ENCODE measurements around the gene SSBP3.
"Not testable (repeated sequence)": the region's sequence is repeated elsewhere in the genome, so short reads cannot be mapped to it uniquely, and the experiment has no call there.

The SSBP3 gene

DNA sequence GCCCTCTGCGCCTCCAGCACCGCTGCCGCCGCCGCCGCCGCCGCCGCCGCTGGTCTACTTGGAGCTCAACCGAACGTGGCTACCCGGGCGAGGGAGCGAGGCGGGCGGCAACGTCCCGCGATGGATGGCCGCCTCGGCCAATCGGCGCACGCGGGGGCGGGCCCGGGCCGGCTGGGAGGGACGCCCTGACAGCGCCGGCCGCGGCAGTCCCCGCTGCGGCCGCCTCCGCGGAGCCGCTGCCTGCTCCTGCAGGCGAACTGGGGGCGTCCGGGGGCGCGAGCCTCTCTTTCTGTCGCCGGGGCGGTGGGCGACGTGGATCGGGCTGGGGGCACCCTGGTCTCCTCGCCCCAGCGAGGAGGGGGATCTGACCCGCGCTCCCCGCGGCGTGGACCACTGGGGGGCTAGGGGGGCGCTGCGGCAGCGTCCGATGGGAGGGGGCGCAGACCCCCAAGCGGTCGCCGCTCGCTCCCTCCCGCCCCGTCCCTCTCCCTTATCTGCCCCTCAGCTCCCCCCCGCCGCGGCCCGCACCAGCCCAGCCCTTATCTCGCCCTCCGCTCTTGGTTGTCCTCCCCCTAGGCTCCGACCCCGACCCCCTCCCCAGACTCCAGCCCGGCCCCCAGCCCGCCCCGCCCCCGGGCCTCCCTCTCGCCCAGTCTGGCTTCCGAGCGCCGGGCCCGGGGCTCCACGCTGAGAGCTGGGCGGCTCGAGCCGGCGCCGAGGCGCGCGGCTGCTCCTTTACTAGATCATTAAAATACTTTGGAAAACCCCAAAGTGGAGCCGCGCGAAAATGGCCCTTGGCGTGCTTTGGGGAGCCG is at the start of gene SSBP3:
Gene SSBP3 (minus strand): TSS at position 56 of the 815 bp plus-strand sequence.
- DNase-seq (ENCODE audit: low read depth, low spot score), result peak; percentile 82

GRCh38 chr1:54453509-54453908 is 47.3 kb upstream of the SSBP3 start:
- DNase-seq (ENCODE audit: low read depth, low spot score), result no peak

DNA sequence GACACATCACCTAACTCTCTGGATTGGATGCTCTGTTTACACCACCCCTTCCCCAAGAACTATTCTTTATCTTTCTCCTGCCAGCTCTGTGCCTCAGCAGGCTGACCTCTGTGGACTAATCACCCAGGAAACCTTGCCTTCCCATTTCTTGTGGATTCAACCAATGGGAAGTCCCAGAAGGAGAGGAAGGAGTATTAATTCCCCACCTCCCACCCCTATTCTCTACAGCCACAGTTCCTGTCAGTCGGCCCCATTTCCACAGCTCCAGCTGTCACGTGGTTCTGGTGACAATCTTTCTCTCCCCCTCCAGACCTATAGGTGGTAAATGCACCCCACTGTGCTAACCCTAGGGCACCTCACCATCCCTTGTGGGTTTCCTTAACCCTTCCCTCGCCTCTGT is 46.8 kb upstream of the SSBP3 start:
- DNase-seq (ENCODE audit: low read depth, low spot score), result no peak

DNA sequence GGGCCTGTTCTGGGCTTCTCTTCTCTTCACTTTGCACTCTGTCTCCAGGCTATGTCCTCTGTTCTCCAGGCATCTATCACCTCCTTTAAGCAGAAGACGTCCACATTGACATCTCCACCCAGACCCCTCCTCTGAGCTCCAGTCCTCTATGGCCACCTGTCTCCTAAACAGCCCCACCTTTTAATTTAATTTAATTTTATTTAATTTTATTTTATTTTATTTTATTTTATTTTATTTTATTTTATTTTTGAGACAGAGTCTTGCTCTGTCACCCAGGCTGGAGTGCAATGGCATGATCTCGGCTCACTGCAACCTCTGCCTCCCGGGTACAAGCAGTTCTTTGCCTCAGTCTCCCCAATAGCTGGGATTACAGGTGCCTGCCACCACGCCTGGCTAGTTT is 43.2 kb upstream of the SSBP3 start:
- DNase-seq (ENCODE audit: low read depth, low spot score), result not testable (repeated sequence)

GRCh38 chr1:54448801-54449200 is 42.6 kb upstream of the SSBP3 start:
- DNase-seq (ENCODE audit: low read depth, low spot score), result not testable (repeated sequence)

DNA sequence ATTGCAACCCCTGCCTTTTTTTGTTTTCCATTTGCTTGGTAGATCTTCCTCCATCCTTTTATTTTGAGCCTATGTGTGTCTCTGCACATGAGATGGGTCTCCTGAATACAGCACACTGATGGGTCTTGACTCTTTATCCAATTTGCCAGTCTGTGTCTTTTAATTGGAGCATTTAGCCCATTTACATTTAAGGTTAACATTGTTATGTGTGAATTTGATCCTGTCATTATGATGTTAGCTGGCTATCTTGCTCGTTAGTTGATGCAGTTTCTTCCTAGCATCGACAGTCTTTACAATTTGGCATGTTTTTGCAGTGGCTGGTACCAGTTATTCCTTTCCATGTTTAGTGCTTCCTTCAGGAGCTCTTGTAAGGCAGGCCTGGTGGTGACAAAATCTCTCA is 40.9 kb upstream of the SSBP3 start:
- DNase-seq (ENCODE audit: low read depth, low spot score), result not testable (repeated sequence)

DNA sequence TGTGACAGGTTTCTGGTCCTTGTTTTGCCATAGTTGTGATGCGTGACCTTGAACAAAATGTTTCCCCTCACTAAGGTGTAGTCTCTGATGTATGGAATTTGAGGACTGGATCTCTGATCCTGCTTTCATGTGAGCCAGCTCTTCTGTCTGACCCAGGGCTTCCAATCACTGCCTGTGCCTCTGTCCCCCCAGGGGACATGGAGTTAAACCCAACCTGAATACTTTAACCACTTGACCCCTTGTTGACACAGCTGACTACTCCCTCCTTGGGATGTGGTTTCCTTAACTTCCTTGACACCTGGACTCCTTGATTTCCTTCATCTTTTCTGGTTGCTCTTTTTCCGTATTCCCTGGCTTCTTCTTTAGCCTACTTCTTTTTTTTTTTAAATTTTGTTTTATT is 36.0 kb upstream of the SSBP3 start:
- no peak for DNase-seq (ENCODE audit: low read depth, low spot score)

GRCh38 chr1:54439550-54440223 is 33.5 kb upstream of the SSBP3 start:
- DNase-seq (ENCODE audit: low read depth, low spot score), result no peak

DNA sequence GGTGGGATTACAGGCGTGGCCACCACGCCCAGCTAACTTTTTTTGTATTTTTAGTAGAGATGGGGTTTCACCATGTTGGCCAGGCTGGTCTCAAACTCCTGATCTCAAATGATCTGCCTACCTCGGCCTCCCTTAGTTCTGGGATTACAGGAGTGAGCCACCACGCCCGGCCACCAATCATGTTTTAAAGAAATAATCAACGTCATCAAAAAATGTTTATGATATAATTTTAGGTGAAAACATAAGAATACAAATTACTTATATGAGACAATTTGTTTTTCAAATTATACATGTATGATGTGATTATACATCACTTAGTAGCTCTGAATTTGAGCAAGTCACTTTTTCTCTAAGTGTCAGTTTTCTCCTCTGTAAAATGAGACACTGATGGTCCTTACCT is 31.6 kb upstream of the SSBP3 start:
- no peak for DNase-seq (ENCODE audit: low read depth, low spot score)

- no peak for DNase-seq (ENCODE audit: low read depth, low spot score)
Measured at GRCh38 chr1:54436826-54437225, 30.6 kb upstream of the SSBP3 start.

DNA sequence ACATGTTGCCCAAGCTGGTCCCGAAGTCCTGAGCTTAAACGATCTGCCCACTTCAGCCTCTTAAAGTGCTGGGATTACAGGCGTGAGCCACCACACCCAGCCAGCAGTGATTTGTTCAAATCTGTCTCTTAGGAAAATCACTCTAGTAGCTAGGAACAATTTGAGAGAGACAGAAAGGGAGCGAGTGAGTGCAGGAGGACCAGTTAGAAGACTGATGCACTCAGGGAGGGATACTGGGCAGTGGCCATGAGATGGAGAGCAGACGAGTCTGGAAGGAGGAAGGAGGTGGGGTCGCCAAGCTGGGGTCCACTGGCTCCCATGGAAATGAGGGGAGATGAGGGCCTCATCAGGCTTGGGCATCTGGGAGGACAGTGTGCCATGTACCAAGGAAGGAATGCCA is 23.6 kb upstream of the SSBP3 start:
- DNase-seq (ENCODE audit: low read depth, low spot score), result no peak

- no peak for DNase-seq (ENCODE audit: low read depth, low spot score)
Measured at GRCh38 chr1:54428837-54429518, 22.8 kb upstream of the SSBP3 start.

GRCh38 chr1:54425152-54425584 is 19.0 kb upstream of the SSBP3 start:
- DNase-seq (ENCODE audit: low read depth, low spot score), result no peak

DNA sequence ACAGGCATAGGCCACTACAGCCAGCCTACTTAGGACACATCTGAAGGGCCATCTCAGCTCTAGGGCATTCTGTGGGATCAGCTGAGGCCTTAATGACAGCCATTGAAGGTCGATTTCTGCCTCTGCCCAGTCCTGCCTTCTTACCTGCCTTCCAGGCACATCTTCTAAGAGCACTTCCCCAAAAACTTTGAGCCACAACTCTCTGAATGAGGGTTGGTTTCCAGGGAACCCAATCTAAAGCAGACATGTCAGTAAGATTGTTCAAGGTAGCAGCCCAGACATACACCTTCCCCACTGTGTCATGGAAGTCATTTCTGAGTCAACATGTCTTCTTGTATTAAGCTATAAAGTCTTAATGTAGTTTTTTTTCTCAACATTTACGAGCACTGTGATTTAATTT is 18.2 kb upstream of the SSBP3 start:
- DNase-seq (ENCODE audit: low read depth, low spot score), result no peak

- no peak for DNase-seq (ENCODE audit: low read depth, low spot score)
Measured at GRCh38 chr1:54421101-54421504, 14.9 kb upstream of the SSBP3 start.

- not testable (repeated sequence) for DNase-seq (ENCODE audit: low read depth, low spot score)
Measured at GRCh38 chr1:54418598-54418997, 12.4 kb upstream of the SSBP3 start.

DNA sequence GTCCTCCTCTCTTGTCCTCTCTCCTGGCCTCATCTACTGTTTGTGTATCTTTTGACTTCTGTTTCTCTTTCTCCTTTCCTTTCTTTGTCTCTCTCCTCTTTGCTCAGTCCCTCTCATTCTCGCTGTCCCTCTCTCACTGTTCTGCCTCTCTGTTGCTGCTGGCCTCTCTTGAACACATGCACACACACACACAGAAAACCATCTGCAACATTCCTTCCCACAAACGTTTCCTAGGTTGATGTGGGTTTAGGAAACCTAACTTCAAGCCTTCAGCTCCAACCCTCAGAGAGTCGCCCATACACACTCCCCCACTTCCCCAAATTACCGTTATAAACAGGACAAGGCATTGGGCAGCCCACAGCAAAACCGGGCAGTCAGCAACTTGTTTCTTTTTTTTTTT is 10.9 kb upstream of the SSBP3 start:
- no peak for DNase-seq (ENCODE audit: low read depth, low spot score)

- DNase-seq (ENCODE audit: low read depth, low spot score), result no peak
Measured at GRCh38 chr1:54416435-54416834, 10.2 kb upstream of the SSBP3 start.

DNA sequence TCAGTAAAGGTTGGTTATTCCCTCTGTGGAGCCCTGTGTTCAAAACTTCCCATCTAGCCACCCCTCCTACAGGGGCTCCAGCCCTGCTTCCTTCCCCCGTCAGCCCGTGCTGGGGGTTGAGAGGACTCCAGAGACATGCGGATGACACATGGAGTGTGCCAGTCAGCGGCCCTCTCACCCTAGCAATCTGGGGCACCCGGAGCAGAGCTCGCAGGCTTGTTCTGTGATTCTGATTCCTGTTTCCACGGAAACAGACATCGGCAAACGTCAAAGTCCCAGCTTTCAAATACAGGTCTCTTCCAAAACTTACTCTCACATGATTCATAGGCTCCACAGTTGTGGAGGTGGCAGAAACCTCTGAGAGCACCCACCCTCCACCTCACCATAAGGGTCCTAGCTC is 9.8 kb upstream of the SSBP3 start:
- no peak for DNase-seq (ENCODE audit: low read depth, low spot score)

DNA sequence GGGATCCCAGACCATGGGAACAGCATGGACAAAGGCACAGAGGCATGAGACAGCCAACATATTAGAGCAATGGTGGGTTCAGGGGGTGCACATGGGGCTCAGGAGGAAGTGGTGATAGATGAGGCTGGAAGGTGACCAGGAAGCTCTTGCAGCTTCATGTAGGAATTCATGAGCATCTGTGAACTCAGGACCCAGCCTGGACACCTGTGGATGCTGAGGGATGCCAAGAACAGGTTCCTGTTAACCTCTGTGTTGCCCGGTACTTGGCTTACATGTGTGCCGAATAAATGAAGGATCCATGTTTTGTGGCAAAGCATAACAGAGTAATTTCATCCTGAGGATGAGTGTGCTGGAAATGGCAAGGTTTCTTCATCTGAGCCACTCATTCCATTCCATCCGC is 9.3 kb upstream of the SSBP3 start:
- DNase-seq (ENCODE audit: low read depth, low spot score), result no peak

DNA sequence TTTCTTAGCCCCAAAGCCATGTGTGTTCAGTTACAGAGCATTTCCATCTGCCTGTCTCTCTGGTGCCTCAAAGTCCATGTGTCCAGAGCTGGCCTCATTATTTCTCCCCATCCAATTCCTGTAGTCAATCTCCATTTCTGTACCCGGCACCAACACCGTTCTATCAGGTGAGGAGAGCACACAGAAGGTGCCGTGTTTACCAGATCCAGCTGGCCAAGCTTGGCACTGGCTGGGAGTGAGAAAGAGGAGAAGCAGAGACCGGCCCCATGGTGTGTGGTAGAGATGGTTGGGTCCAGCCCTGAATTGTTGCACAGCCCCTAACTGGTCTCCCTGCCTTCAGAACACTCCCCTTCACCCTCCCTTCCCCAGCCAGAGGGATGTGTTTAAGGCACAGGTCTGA is 7.5 kb upstream of the SSBP3 start:
- DNase-seq (ENCODE audit: low read depth, low spot score), result no peak

DNA sequence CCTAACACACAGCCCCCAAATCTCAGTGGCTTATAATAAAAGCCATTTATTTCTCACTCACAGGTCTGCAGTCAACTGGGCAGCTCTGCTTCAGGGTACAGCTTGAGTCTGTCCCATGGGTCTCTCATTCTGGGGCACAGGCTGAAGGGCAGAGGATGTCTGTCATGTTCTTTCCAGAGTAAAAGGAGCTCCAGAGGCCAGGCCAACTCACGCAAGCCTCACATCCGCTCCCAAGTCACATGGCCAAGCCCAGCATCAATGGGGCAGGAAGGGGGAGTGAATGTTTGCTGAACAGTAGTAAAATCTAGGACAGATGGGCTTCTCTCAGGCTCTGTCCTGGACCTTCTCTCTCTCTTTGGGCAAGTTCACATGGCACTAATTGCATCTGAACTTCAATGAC is 7.1 kb upstream of the SSBP3 start:
- DNase-seq (ENCODE audit: low read depth, low spot score), result no peak

GRCh38 chr1:54410359-54410758 is 4.2 kb upstream of the SSBP3 start:
- DNase-seq (ENCODE audit: low read depth, low spot score), result no peak
